GM12878 (cell line): ENCODE results near the gene SSNA1. TPM values are rescaled to one million over a fixed set of nuclear protein-coding genes. Genes with fewer than 3 reads are reported as not detected.

ENCODE experiments used
- ASH2L ChIP-seq: fragments of 300-600, 200-600 bp; sonication (generic); IDR thresholded peaks from 2 replicates; pipeline ENCODE4 v1.6.1; 2017; ENCODE audit warnings: low read depth, mild to moderate bottlenecking, borderline replicate concordance
- CEBPZ ChIP-seq: fragments of 150-350 bp; IDR thresholded peaks from 2 replicates; pipeline ENCODE4 v1.6.1; 2016; ENCODE audit warnings: low read depth, low read length
- CHD2 ChIP-seq: IDR thresholded peaks from 2 replicates; pipeline ENCODE4 v1.6.1; 2011; ENCODE audit warnings: low read depth, low read length, improper control_type of control experiment, borderline replicate concordance
- JUNB ChIP-seq: IDR thresholded peaks from 2 replicates; pipeline ENCODE4 v1.6.1; 2016; ENCODE audit warnings: antibody characterized with exemption, mild to moderate bottlenecking
- KDM1A ChIP-seq: fragments of 200-600 bp; sonication (generic); IDR thresholded peaks from 2 replicates; pipeline ENCODE4 v1.6.1; 2016; ENCODE audit warnings: borderline replicate concordance
- KLF5 ChIP-seq: fragments of 450-650 bp; IDR thresholded peaks from 2 replicates; pipeline ENCODE4 v1.6.1; 2014; ENCODE audit warnings: mild to moderate bottlenecking; ENCODE audit not compliant: partially characterized antibody
- MXI1 ChIP-seq: fragments of 150-350 bp; IDR thresholded peaks from 2 replicates; pipeline ENCODE4 v1.6.1; 2011; ENCODE audit warnings: low read depth, mild to moderate bottlenecking, inconsistent platforms, low read length, improper control_type of control experiment
- MYB ChIP-seq: fragments of 150-350 bp; IDR thresholded peaks from 2 replicates; pipeline ENCODE4 v1.6.1; 2014; ENCODE audit warnings: mild to moderate bottlenecking, low read depth, low read length, borderline replicate concordance
- MYC ChIP-seq: IDR thresholded peaks from 2 replicates; pipeline ENCODE4 v1.6.1; 2011; ENCODE audit warnings: mild to moderate bottlenecking, low read length, moderate library complexity, inconsistent platforms; ENCODE audit not compliant: insufficient read depth, insufficient replicate concordance, insufficient read length, severe bottlenecking
- NFYA ChIP-seq: IDR thresholded peaks from 2 replicates; pipeline ENCODE4 v1.6.1; 2011; ENCODE audit warnings: low read depth, mild to moderate bottlenecking, low read length, improper control_type of control experiment, borderline replicate concordance
- NR2C2 ChIP-seq: IDR thresholded peaks from 2 replicates; pipeline ENCODE4 v1.6.1; 2011; ENCODE audit warnings: borderline replicate concordance, low read depth; ENCODE audit not compliant: control insufficient read depth, insufficient read length
- PAX5 ChIP-seq: IDR thresholded peaks from 2 replicates; pipeline ENCODE4 v1.6.1; 2011; ENCODE audit warnings: low read depth, low read length, borderline replicate concordance
- POLR2A ChIP-seq: IDR thresholded peaks from 2 replicates; pipeline ENCODE4 v1.6.1; 2011; ENCODE audit warnings: low read depth, mild to moderate bottlenecking, low read length
- POU2F2 ChIP-seq: IDR thresholded peaks from 3 replicates; pipeline ENCODE4 v1.6.1; 2011; ENCODE audit warnings: low read depth, mild to moderate bottlenecking, low read length, borderline replicate concordance
- RAD51 ChIP-seq: fragments of 450-650 bp; IDR thresholded peaks from 2 replicates; pipeline ENCODE4 v1.6.1; 2016; ENCODE audit warnings: moderate library complexity, mild to moderate bottlenecking, inconsistent platforms
- STAT3 ChIP-seq: IDR thresholded peaks from 2 replicates; pipeline ENCODE4 v1.6.1; 2011; ENCODE audit warnings: low read depth, low read length, improper control_type of control experiment
- SUZ12 ChIP-seq: fragments of 200-600 bp; sonication (generic); IDR thresholded peaks from one replicate; pipeline ENCODE4 v1.6.1; 2018; ENCODE audit warnings: antibody characterized with exemption, mild to moderate bottlenecking; ENCODE audit not compliant: unreplicated experiment
- ZBTB11 ChIP-seq: fragments of 450-650 bp; formaldehyde crosslinking; IDR thresholded peaks from 2 replicates; pipeline ENCODE4 v1.5.0; 2022; ENCODE audit warnings: mild to moderate bottlenecking, missing genetic modification characterization
- ZBTB33 ChIP-seq: fragments of 450-650 bp; IDR thresholded peaks from 2 replicates; pipeline ENCODE4 v1.6.1; 2017; ENCODE audit warnings: mild to moderate bottlenecking
- ZNF207 ChIP-seq: fragments of 450-650 bp; IDR thresholded peaks from 2 replicates; pipeline ENCODE4 v1.6.1; 2014; ENCODE audit warnings: antibody characterized with exemption, mild to moderate bottlenecking, borderline replicate concordance
- polyA plus RNA-seq, 11 experiments: library from polyadenylated mRNA; depleted of rRNA in 4 of 11; unstranded in 6 of 11; stranded (reverse) in 5 of 11; fragments of >200 nt; fragmentation: Nextera tagmentation in 4 of 11; fragmentation: Illumina TruSeq in 1 of 11; extraction: Ambion mirVana in 4 of 11; extraction: Trizol in 1 of 11; gene quantifications; 1 replicate in 1 of 11; 2 replicates in 10 of 11; pipeline versions ENCODE4 v1.2.1 to v1.2.3, GENCODE V29; 2011 to 2016; ENCODE audit warnings: inconsistent platforms in 2 of 11, missing spikeins in 2 of 11, low read depth in 1 of 11
- total RNA-seq, 4 experiments: library from RNA; depleted of rRNA in 3 of 4; stranded (reverse); fragments of >200 nt in 3 of 4; fragmentation: Illumina TruSeq in 1 of 4; extraction: Trizol in 1 of 4; gene quantifications; 2 replicates each; pipeline versions ENCODE4 v1.2.1 to v1.2.3, GENCODE V29; 2013 to 2021

The SSNA1 gene
- total and polyA plus RNA-seq, 10 of the 15 experiments (the other 5 are each of a cell fraction or from before 2014, with no cell fraction given): 0.63 to 139 (median 78.0) TPM

- no peak for TF ChIP-seq MYC
- TF ChIP-seq ZBTB11 (CRISPR knock-in tag): peak; percentile 57; the same call in 1 of the 2 replicates
- no peak for TF ChIP-seq MYB
- TF ChIP-seq POU2F2: peak; percentile 78; the same call in 1 of the 3 replicates
- peak; percentile 92 for TF ChIP-seq POLR2A
- 0 out of 2 replicates have a peak, but pooled peaks have one; percentile 18 for TF ChIP-seq PAX5
- no peak for TF ChIP-seq NR2C2
- no peak for TF ChIP-seq RAD51
- TF ChIP-seq KLF5: no peak
- no peak for TF ChIP-seq KDM1A
- no peak for TF ChIP-seq CHD2
- peak; percentile 93 for TF ChIP-seq ZNF207
- TF ChIP-seq NFYA: no peak
- TF ChIP-seq SUZ12: no peak
- no peak for TF ChIP-seq JUNB
- TF ChIP-seq MXI1: peak; percentile 89
- TF ChIP-seq STAT3: no peak
- no peak for TF ChIP-seq ZBTB33
- no peak; the same call in 1 of the 2 replicates for TF ChIP-seq ASH2L
- TF ChIP-seq CEBPZ: peak; percentile 39; the same call in 1 of the 2 replicates
These were observed 16.9 kb downstream of the SSNA1 start, which contains the start of the genes NDOR1 and TMEM203 (continued) for GRCh38 chr9:137205126-137206069.
